Lower lobe of right lung (tissue), 2 donors: ENCODE results near the gene MUC4. TPM values are rescaled to one million over a fixed set of nuclear protein-coding genes. Genes with fewer than 3 reads are reported as not detected.
"Not testable (repeated sequence)": the region's sequence is repeated elsewhere in the genome, so short reads cannot be mapped to it uniquely, and the experiment has no call there.

Experiments used
- ATAC-seq, 2 donors: fragments of 200-7000 bp; cut with Tn5 transposase; one replicate each; pipeline ENCODE4 v1.9.1; 2020 to 2022; ENCODE audit warnings: mild to moderate bottlenecking in 2 of 2, moderate library complexity in 2 of 2
- DNase-seq: peaks from one replicate; pipeline ENCODE4 v3.0.0-alpha.2; 2020
- H3K27ac ChIP-seq: fragments of 200-600 bp; one replicate; pipeline ENCODE4 v1.8.0; 2022
- H3K27me3 ChIP-seq: fragments of 200-600 bp; one replicate; pipeline ENCODE4 v1.8.0; 2022; ENCODE audit warnings: low read depth
- H3K36me3 ChIP-seq: fragments of 200-600 bp; one replicate; pipeline ENCODE4 v1.8.0; 2022; ENCODE audit warnings: mild to moderate bottlenecking
- H3K4me1 ChIP-seq: fragments of 200-600 bp; one replicate; pipeline ENCODE4 v1.8.0; 2022
- H3K4me3 ChIP-seq: fragments of 200-600 bp; one replicate; pipeline ENCODE4 v1.8.0; 2022; ENCODE audit warnings: mild to moderate bottlenecking
- H3K9me3 ChIP-seq: fragments of 200-600 bp; one replicate; pipeline ENCODE4 v1.8.0; 2022
- CTCF ChIP-seq: fragments of 200-600 bp; IDR thresholded peaks from one replicate; pipeline ENCODE4 v1.8.0; 2022; ENCODE audit warnings: antibody characterized with exemption, mild to moderate bottlenecking
- intact Hi-C: fragments of 100-400 bp; cut with DNase I; formaldehyde crosslinking; loops from one replicate; pipeline ENCODE4 v1.11.0; 2022
- total RNA-seq: library from RNA; stranded (reverse); fragmentation: NEBNext Ultra II Directional; extraction: Animal tissue kit (Norgen Biotek cat#: 25700); gene quantifications from one replicate; pipeline ENCODE4 v1.2.1, GENCODE V29; 2021
- donor health status: DM: no; HTN: yes; CAD: no; lungs with severe emphysema.

The MUC4 gene
- total RNA-seq, 1 donor from 2014 or later, result 7.9 TPM

- ATAC-seq, result no peak
- H3K27me3 ChIP-seq, result no peaks in the 10 kb centered on the region
- intact Hi-C loops, result no loop called here
- TF ChIP-seq CTCF, result no peak
- H3K36me3 ChIP-seq, result no peaks in the 10 kb centered on the region
- H3K27ac ChIP-seq, result no peak overlapping the region
- no peaks in the 10 kb centered on the region for H3K9me3 ChIP-seq
- H3K4me1 ChIP-seq, result peaks cover 9% of the 10 kb centered on the region
- no peak overlapping the region for H3K4me3 ChIP-seq
- DNase-seq, result peak; percentile 43
Measured at GRCh38 chr3:195750797-195751520, 60.8 kb downstream of the MUC4 start.

- H3K36me3 ChIP-seq, intact Hi-C loops: not testable (repeated sequence)
Measured at GRCh38 chr3:195749101-195749500, 62.6 kb downstream of the MUC4 start.

DNA sequence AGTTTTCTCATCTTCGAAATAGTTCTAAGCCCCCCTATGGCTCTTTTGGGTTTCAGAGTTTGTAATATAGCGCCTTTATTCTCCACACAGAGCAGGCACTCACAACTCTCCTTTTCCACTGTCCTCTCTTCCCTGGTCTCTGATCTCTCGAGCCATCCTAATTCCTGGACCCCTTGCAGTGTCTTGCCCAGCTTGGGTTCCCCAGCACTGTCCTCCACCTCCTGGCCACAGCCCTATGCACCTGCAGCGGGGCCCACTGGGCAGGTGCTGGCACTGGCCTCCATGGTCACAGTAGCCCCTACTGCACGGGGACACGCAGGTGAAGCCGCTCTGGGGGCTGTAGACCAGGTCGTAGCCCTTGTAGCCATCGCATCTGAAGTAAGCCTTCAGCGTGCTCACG lies 63.1 kb downstream of the MUC4 start:
- no peaks in the 10 kb centered on the region for H3K27me3 ChIP-seq
- no peaks in the 10 kb centered on the region for H3K9me3 ChIP-seq
- no peak overlapping the region for H3K4me3 ChIP-seq
- no peak for DNase-seq
- no peaks in the 10 kb centered on the region for H3K36me3 ChIP-seq
- intact Hi-C loops, result no loop called here
- peaks cover 9% of the 10 kb centered on the region for H3K4me1 ChIP-seq
- no peak overlapping the region for H3K27ac ChIP-seq
- ATAC-seq, result peak in 1 of 2 donors; percentile 16
- TF ChIP-seq CTCF, result no peak

More at GRCh38 chr3:195749101-195749500, 62.6 kb downstream of the MUC4 start:
- not testable (repeated sequence) for DNase-seq, ATAC-seq, H3K27me3 ChIP-seq, H3K9me3 ChIP-seq, H3K4me3 ChIP-seq, H3K4me1 ChIP-seq, H3K27ac ChIP-seq

DNA sequence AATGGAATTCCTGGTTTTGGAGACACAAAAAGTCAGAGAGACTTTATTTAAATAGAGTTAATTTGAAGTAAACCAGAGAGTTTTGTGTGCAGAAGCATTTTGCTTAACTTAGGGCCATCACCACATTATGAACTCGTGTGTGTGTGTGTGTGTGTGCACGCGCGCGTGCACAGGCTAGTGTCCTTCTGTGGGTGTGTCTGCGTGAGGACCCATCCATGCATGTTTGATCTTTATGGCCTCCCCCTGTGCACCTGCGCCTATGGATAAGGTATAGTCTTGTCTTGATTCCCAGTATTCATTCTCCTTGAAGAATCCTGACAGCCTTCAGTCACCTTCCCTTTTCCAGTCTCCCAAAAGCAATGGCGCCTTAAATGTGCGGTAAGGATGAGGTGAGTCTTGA lies 65.0 kb downstream of the MUC4 start:
- Histone ChIP-seq H3K9me3 (no peaks in the 10 kb centered on the region), H3K36me3 (no peaks in the 10 kb centered on the region), H3K27ac (no peak overlapping the region), H3K27me3 (no peaks in the 10 kb centered on the region), H3K4me1 (peaks cover 9% of the 10 kb centered on the region), H3K4me3 (no peak overlapping the region)
- TF ChIP-seq CTCF, result no peak
- ATAC-seq (peak in 1 of 2 donors; percentile 20), DNase-seq (peak; percentile 34)
- intact Hi-C loops, result no loop called here

DNA sequence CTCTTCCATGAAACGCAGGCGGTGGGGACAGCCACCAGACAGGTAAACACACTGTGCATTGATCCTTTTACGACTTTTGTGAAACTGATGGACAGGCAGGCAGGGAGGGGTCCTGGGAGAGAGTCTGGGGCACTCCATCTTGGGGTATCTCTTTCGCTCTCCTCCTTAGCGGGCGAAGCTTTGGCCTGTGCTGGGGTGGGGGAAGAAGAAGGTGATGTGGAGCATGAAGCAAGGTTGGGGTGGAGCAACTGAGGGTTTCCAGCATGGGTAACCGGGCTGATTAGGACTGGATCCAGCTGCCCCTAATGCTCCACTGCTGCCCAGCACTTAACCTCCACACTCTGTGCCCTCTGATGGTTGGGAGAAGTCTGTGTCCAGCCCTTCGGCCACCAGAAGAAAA lies 65.4 kb downstream of the MUC4 start:
- no peak for ATAC-seq
- peak; percentile 26 for DNase-seq
- H3K4me1 ChIP-seq, result peaks cover 9% of the 10 kb centered on the region
- TF ChIP-seq CTCF, result no peak
- no peak overlapping the region for H3K27ac ChIP-seq
- intact Hi-C loops, result no loop called here
- no peaks in the 10 kb centered on the region for H3K36me3 ChIP-seq
- no peak overlapping the region for H3K4me3 ChIP-seq
- no peaks in the 10 kb centered on the region for H3K9me3 ChIP-seq
- no peaks in the 10 kb centered on the region for H3K27me3 ChIP-seq

- Histone ChIP-seq H3K36me3 (no peaks in the 10 kb centered on the region), H3K27me3 (no peaks in the 10 kb centered on the region), H3K9me3 (no peaks in the 10 kb centered on the region), H3K27ac (no peak overlapping the region), H3K4me1 (peaks cover 9% of the 10 kb centered on the region), H3K4me3 (no peak overlapping the region)
- DNase-seq (no peak), ATAC-seq (no peak)
- intact Hi-C loops, result no loop called here
- TF ChIP-seq CTCF, result no peak
Measured at GRCh38 chr3:195744437-195744836, 67.3 kb downstream of the MUC4 start.
